K562 (cell line): ENCODE data around the gene GATA6. TPM values are rescaled to one million over a fixed set of nuclear protein-coding genes. Genes with fewer than 3 reads are reported as not detected.

Source experiments
- ATAC-seq: fragments of 200-7000 bp; cut with Tn5 transposase; 3 replicates; pipeline ENCODE4 v1.9.1; 2020; ENCODE audit warnings: moderate library complexity
- BruUV-seq: library from RNA; stranded (reverse); fragments of 400-500 nt; replicated peaks from 2 replicates; lab custom pipeline; 2021; lab: Mats Ljungman, UMichigan
- CTCF ChIA-PET: fragments of 300-600 bp; formaldehyde crosslinking; extraction: SDS; loops from one replicate; lab custom pipeline; 2021; ENCODE audit warnings: low intra/inter-chr PET ratio; lab: Yijun Ruan, JAX
- POLR2A ChIA-PET: fragments of 300-600, 350-650 bp; sonication (Branson Sonifier 250); formaldehyde crosslinking; extraction: SDS; loops from one replicate; lab custom pipeline; 2021; ENCODE audit warnings: antibody characterized with exemption, inconsistent platforms; lab: Yijun Ruan, JAX
- DNase-seq, 4 experiments: peaks; one replicate each; pipeline versions ENCODE4 v3.0.0 to v3.0.0-alpha.2; 2011 to 2018; ENCODE audit warnings: low spot score in 3 of 4, mixed read lengths in 3 of 4; ENCODE audit errors: extremely low read depth in 1 of 4
- FAIRE-seq: peaks from 2 replicates; lab custom pipeline; 2011; peaks lifted over from hg19 to GRCh38; lab: Jason Lieb, UNC
- H2AFZ ChIP-seq: 2 replicates; pipeline ENCODE4 v1.6.0; 2011; ENCODE audit warnings: low read depth, low read length, control low read depth, inconsistent platforms
- H3K27ac ChIP-seq: fragments of 200-600 bp; 3 replicates; pipeline ENCODE4 v1.8.0; 2011; ENCODE audit warnings: low read depth, mild to moderate bottlenecking, control low read depth, inconsistent platforms, low read length, moderate library complexity, mixed read lengths; ENCODE audit errors: extremely low read depth
- H3K27me3 ChIP-seq, 2 experiments: fragments of 300-600 bp in 1 of 2; 2 replicates in 1 of 2; 3 replicates in 1 of 2; pipeline versions ENCODE4 v1.6.0 to v1.8.0; 2011; ENCODE audit warnings: inconsistent platforms in 2 of 2, low read length in 2 of 2, mild to moderate bottlenecking in 1 of 2, mixed read lengths in 1 of 2, moderate library complexity in 1 of 2; ENCODE audit not compliant: control insufficient read depth in 2 of 2, insufficient read depth in 2 of 2
- H3K36me3 ChIP-seq: fragments of 300-600 bp; 3 replicates; pipeline ENCODE4 v1.8.0; 2011; ENCODE audit warnings: mild to moderate bottlenecking, low read length, inconsistent platforms; ENCODE audit not compliant: control insufficient read depth, insufficient read depth
- H3K4me1 ChIP-seq, 2 experiments: fragments of 200-600 bp in 1 of 2; replicated peaks in 1 of 2; 2 replicates in 1 of 2; 3 replicates in 1 of 2; pipeline versions ENCODE4 v1.5.1 to v1.8.0; 2011; ENCODE audit warnings: inconsistent platforms in 2 of 2, low read length in 2 of 2, mild to moderate bottlenecking in 1 of 2, mixed read lengths in 1 of 2, moderate library complexity in 1 of 2; ENCODE audit not compliant: control insufficient read depth in 2 of 2, insufficient read depth in 2 of 2
- H3K4me2 ChIP-seq: 2 replicates; pipeline ENCODE4 v1.6.1; 2011; ENCODE audit warnings: low read length, control low read depth, inconsistent platforms, mixed read lengths; ENCODE audit not compliant: insufficient read depth
- H3K4me3 ChIP-seq: fragments of 200-600 bp; sonication (generic), shearing (Covaris generic); 2 replicates; pipeline ENCODE4 v1.5.1; 2016; ENCODE audit warnings: control low read depth, inconsistent platforms
- H3K79me2 ChIP-seq: fragments of 200-600 bp; 3 replicates; pipeline ENCODE4 v1.8.0; 2011; ENCODE audit warnings: low read length, inconsistent platforms; ENCODE audit not compliant: control insufficient read depth, insufficient read depth
- H3K9ac ChIP-seq, 2 experiments: 2 replicates each; pipeline versions ENCODE4 v1.6.0 to v1.6.1; 2011; ENCODE audit warnings: low read depth in 2 of 2, low read length in 2 of 2, control low read depth in 1 of 2, inconsistent platforms in 1 of 2, mild to moderate bottlenecking in 1 of 2, mixed read lengths in 1 of 2; ENCODE audit not compliant: insufficient read depth in 1 of 2
- H3K9me1 ChIP-seq: one replicate; pipeline ENCODE4 v1.6.0; 2011; ENCODE audit warnings: inconsistent platforms, mild to moderate bottlenecking, low read length, moderate library complexity; ENCODE audit not compliant: control insufficient read depth, insufficient read depth
- H3K9me3 ChIP-seq: replicated peaks from 2 replicates; pipeline ENCODE4 v1.5.1; 2011; ENCODE audit warnings: low read depth, low read length, inconsistent platforms; ENCODE audit not compliant: control insufficient read depth, insufficient read depth
- H4K20me1 ChIP-seq: replicated peaks from 2 replicates; pipeline ENCODE4 v1.6.1; 2011; ENCODE audit warnings: low read length, inconsistent platforms, mixed read lengths; ENCODE audit not compliant: control insufficient read depth, insufficient read depth
- JUN ChIP-seq, 2 experiments: sonication (generic) in 1 of 2; formaldehyde crosslinking in 1 of 2; IDR thresholded peaks; 2 replicates each; pipeline versions ENCODE4 v1.6.1 to v1.8.0; 2012 to 2022; ENCODE audit warnings: borderline replicate concordance in 2 of 2, mild to moderate bottlenecking in 2 of 2, improper control_type of control experiment in 1 of 2, low read depth in 1 of 2, low read length in 1 of 2, missing genetic modification reagents in 1 of 2
- KDM5B ChIP-seq: fragments of 200-600 bp; sonication (generic); IDR thresholded peaks from 2 replicates; pipeline ENCODE4 v1.6.1; 2012; ENCODE audit warnings: low read depth, mild to moderate bottlenecking, moderate library complexity, low read length, control low read depth, inconsistent platforms; ENCODE audit not compliant: insufficient replicate concordance
- PHTF2 ChIP-seq: fragments of 250-450 bp; sonication (Bioruptor Pico); IDR thresholded peaks from 2 replicates; pipeline ENCODE4 v1.5.0; 2021; ENCODE audit warnings: mild to moderate bottlenecking
- POLR2H ChIP-seq: IDR thresholded peaks from 2 replicates; pipeline ENCODE4 v1.6.1; 2016; ENCODE audit warnings: missing genetic modification characterization, low read depth, mild to moderate bottlenecking, control low read depth, missing compliant biosample characterization, moderate library complexity
- RBBP5 ChIP-seq: fragments of 200-600 bp; sonication (generic); IDR thresholded peaks from 2 replicates; pipeline ENCODE4 v1.6.1; 2012; ENCODE audit warnings: borderline replicate concordance, mild to moderate bottlenecking, low read length, control low read depth, inconsistent platforms; ENCODE audit not compliant: insufficient read depth, poor library complexity, severe bottlenecking
- SMARCB1 ChIP-seq: IDR thresholded peaks from 2 replicates; pipeline ENCODE4 v1.6.1; 2011; ENCODE audit warnings: improper control_type of control experiment, low read depth; ENCODE audit not compliant: insufficient read length
- XRCC5 ChIP-seq: fragments of 200-400 bp; formaldehyde crosslinking; IDR thresholded peaks from 2 replicates; pipeline ENCODE4 v1.6.1; 2017; ENCODE audit warnings: low read depth, mild to moderate bottlenecking, low read length
- ZNF561 ChIP-seq: fragments of 450-650 bp; formaldehyde crosslinking; conservative IDR thresholded peaks from 2 replicates; pipeline ENCODE4 v1.4.0; 2020; ENCODE audit warnings: mild to moderate bottlenecking, moderate library complexity
- WGBS: fragments of 100-300 bp; shearing (Covaris generic); methylation state at CpG from one replicate; pipeline ENCODE4 v1.1.6; 2016; ENCODE audit warnings: low coverage, mixed read lengths; ENCODE audit not compliant: insufficient coverage; ENCODE audit errors: missing lambda C conversion rate; 5-methylcytosine and 5-hydroxymethylcytosine counted together
- in situ Hi-C: fragments of 300-500 bp; cut with MboI; formaldehyde crosslinking; loops from 4 replicates; pipeline ENCODE4 v1.15.0; 2018; ENCODE audit warnings: inconsistent platforms, mixed read lengths
- intact Hi-C: fragments of 100-400 bp; cut with micrococcal nuclease; formaldehyde crosslinking; loops from 2 replicates; pipeline ENCODE4 v1.14.2; 2022
- polyA plus RNA-seq, 8 experiments: library from polyadenylated mRNA; depleted of rRNA in 4 of 8; stranded (reverse) in 5 of 8; unstranded in 3 of 8; fragments of >200 nt; fragmentation: Nextera tagmentation in 2 of 8; fragmentation: Illumina TruSeq in 1 of 8; extraction: Ambion mirVana in 2 of 8; extraction: Trizol in 1 of 8; gene quantifications; 2 replicates each; pipeline versions ENCODE4 v1.2.1 to v1.2.3, GENCODE V29; 2011 to 2014; ENCODE audit warnings: inconsistent platforms in 1 of 8, missing spikeins in 1 of 8
- total RNA-seq, 7 experiments: library from RNA; depleted of rRNA in 6 of 7; stranded (reverse); fragments of >200 nt in 6 of 7; fragmentation: Illumina TruSeq in 2 of 7; extraction: Trizol in 2 of 7; gene quantifications; 2 replicates each; pipeline versions ENCODE4 v1.2.1 to v1.2.3, GENCODE V29; 2011 to 2021; ENCODE audit warnings: low replicate concordance in 1 of 7
- TF ChIP-seq, protein P1 (sequence below): fragments of 250-450 bp; sonication (Bioruptor Pico); IDR thresholded peaks from 2 replicates; pipeline ENCODE4 v1.5.0; 2021; ENCODE audit warnings: mild to moderate bottlenecking, borderline replicate concordance

The GATA6 gene
- total and polyA plus RNA-seq, 9 of the 15 experiments (the other 6 are each of a cell fraction or from before 2014, with no cell fraction given): 0.01 to 0.24 (median 0.16) TPM; not detected in 5

DNA sequence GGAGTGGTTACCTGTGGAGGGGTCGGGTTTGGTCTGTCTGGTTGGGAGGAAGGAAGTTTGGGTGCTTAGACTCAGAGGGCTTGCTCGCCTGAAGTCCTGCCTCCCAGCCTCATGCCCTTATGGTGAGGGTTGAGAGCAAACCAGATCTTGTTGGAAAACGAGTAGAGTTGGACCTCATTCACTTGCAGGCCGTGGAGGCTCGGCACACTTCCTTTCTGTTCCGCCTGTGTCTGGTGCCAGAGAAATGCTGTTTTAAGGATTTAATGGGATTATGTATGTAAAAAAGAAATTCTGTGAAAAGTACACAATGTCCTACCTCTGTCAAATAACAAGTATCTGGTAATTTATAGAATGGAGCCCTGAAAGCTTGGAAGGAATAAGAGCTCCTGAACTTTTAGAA lies 29.6 kb downstream of the GATA6 start:
- H2AFZ ChIP-seq: peak overlapping the region; percentile 74
- H3K27me3 ChIP-seq: peaks cover 0 to 6% of the 10 kb centered on the region in 2 experiments; a peak in 1 of 5 replicates
- ChIA-PET POLR2A (interaction anchor here (0.7 kb wide), 1 partner anchor 116 kb away, joined by 3 read pairs; no protein-coding TSS in a partner anchor), CTCF (no interaction called here)
- H3K9me3 ChIP-seq: no peaks in the 10 kb centered on the region
- H3K4me2 ChIP-seq: no peak overlapping the region
- 40% methylated on average over 6 of the region's 6 CpGs for WGBS
- H3K36me3 ChIP-seq: no peaks in the 10 kb centered on the region
- no peak overlapping the region for H3K27ac ChIP-seq
- in situ Hi-C loops (no loop called here), intact Hi-C loops (no loop called here)
- FAIRE-seq (no peak), DNase-seq (no peak), ATAC-seq (no peak)
- no peaks in the 10 kb centered on the region for H3K9me1 ChIP-seq
- no peak overlapping the region for H3K9ac ChIP-seq
- H3K4me1 ChIP-seq: peaks cover 9 to 15% of the 10 kb centered on the region in 2 experiments
- TF ChIP-seq ZNF561 (CRISPR knock-in tag) (no peak), PHTF2 (CRISPR knock-in tag) (no peak), SMARCB1 (no peak), POLR2H (tag) (no peak), XRCC5 (no peak), RBBP5 (no peak), JUN (IDR thresholded peaks at IDR 0.05; ENCODE audit: borderline replicate concordance, low read depth, low read length) (no peak), JUN (CRISPR knock-in tag; IDR thresholded peaks at IDR 0.05; ENCODE audit: borderline replicate concordance) (no peak), KDM5B (no peak)
- TF ChIP-seq, protein P1, sequence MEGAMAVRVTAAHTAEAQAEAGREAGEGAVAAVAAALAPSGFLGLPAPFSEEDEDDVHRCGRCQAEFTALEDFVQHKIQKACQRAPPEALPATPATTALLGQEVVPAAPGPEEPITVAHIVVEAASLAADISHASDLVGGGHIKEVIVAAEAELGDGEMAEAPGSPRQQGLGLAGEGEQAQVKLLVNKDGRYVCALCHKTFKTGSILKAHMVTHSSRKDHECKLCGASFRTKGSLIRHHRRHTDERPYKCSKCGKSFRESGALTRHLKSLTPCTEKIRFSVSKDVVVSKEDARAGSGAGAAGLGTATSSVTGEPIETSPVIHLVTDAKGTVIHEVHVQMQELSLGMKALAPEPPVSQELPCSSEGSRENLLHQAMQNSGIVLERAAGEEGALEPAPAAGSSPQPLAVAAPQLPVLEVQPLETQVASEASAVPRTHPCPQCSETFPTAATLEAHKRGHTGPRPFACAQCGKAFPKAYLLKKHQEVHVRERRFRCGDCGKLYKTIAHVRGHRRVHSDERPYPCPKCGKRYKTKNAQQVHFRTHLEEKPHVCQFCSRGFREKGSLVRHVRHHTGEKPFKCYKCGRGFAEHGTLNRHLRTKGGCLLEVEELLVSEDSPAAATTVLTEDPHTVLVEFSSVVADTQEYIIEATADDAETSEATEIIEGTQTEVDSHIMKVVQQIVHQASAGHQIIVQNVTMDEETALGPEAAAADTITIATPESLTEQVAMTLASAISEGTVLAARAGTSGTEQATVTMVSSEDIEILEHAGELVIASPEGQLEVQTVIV (CRISPR knock-in tag): no peak
- no peaks in the 10 kb centered on the region for H3K79me2 ChIP-seq
- BruUV-seq: no TSS peak
- no peak overlapping the region for H3K4me3 ChIP-seq
- no peaks in the 10 kb centered on the region for H4K20me1 ChIP-seq
